Keratinocyte (primary cell): ENCODE measurements around the gene CST7.
"Not testable (repeated sequence)": the region's sequence is repeated elsewhere in the genome, so short reads cannot be mapped to it uniquely, and the experiment has no call there.

Experiments used
- CTCF ChIP-seq, 3 experiments: IDR thresholded peaks in 1 of 3; conservative IDR thresholded peaks in 1 of 3; optimal IDR thresholded peaks in 1 of 3; 2 replicates in 2 of 3; 3 replicates in 1 of 3; pipeline versions ENCODE3 to v1.5.1; 2011; ENCODE audit warnings: low read length in 3 of 3, mild to moderate bottlenecking in 3 of 3, moderate library complexity in 2 of 3, control low read depth in 1 of 3, inconsistent platforms in 1 of 3; ENCODE audit not compliant: insufficient read depth in 2 of 3; ENCODE audit errors: extremely low read depth in 1 of 3
- EZH2 ChIP-seq: IDR thresholded peaks from one replicate; pipeline ENCODE4 v1.6.1; 2012; ENCODE audit warnings: inconsistent platforms, mild to moderate bottlenecking, low read length, moderate library complexity

GRCh38 chr20:24919665-24920064, 29.4 kb upstream of the CST7 start:
- TF ChIP-seq CTCF (optimal IDR thresholded peaks at IDR 0.05 in 1 of 3, IDR thresholded peaks at IDR 0.05 in 1 of 3, conservative IDR thresholded peaks at IDR 0.05 in 1 of 3; ENCODE audit: extremely low read depth in 1 of 3, insufficient read depth in 2 of 3, low read length in 3 of 3); EZH2: not testable (repeated sequence)
